Endothelial cell of umbilical vein (primary cell): Measurements from ENCODE around the gene MKKS. TPM values are rescaled to one million over a fixed set of nuclear protein-coding genes. Genes with fewer than 3 reads are reported as not detected.

Experiments used
- BruUV-seq: library from RNA; stranded (reverse); fragments of 400-500 nt; replicated peaks from 2 replicates; lab custom pipeline; 2021; lab: Mats Ljungman, UMichigan
- CTCF ChIA-PET: fragments of 300-600, 350-600 bp; sonication (Branson Sonifier 250); formaldehyde crosslinking; loops from one replicate; lab custom pipeline; 2021; ENCODE audit warnings: antibody characterized with exemption, inconsistent platforms; lab: Charles Lee
- POLR2A ChIA-PET: fragments of 300-600, 350-600 bp; sonication (Branson Sonifier 250); formaldehyde crosslinking; loops from one replicate; lab custom pipeline; 2021; ENCODE audit warnings: antibody characterized with exemption, inconsistent platforms; lab: Charles Lee
- DNase-seq: peaks from one replicate; pipeline ENCODE4 v3.0.0-alpha.2; 2011; ENCODE audit warnings: low read depth, low spot score
- FAIRE-seq: peaks from 2 replicates; lab custom pipeline; 2011; peaks lifted over from hg19 to GRCh38; lab: Jason Lieb, UNC
- H2AFZ ChIP-seq: 2 replicates; pipeline ENCODE4 v1.6.0; 2012; ENCODE audit warnings: low read depth, low read length, control low read depth, inconsistent platforms
- H3K27ac ChIP-seq: 2 replicates; pipeline ENCODE4 v1.5.1; 2011; ENCODE audit warnings: low read depth, mild to moderate bottlenecking, control low read depth, low read length, moderate library complexity; ENCODE audit not compliant: insufficient read depth
- H3K27me3 ChIP-seq, 2 experiments: 2 replicates each; pipeline versions ENCODE4 v1.6.0 to v1.6.1; 2011; ENCODE audit warnings: low read length in 2 of 2, mixed read lengths in 1 of 2; ENCODE audit not compliant: control insufficient read depth in 2 of 2, insufficient read depth in 2 of 2
- H3K36me3 ChIP-seq, 2 experiments: 2 replicates in 1 of 2; 3 replicates in 1 of 2; pipeline ENCODE4 v1.5.1; 2011; ENCODE audit warnings: low read length in 2 of 2, mild to moderate bottlenecking in 1 of 2, moderate library complexity in 1 of 2; ENCODE audit not compliant: control insufficient read depth in 2 of 2, insufficient read depth in 2 of 2; ENCODE audit errors: extremely low read depth in 1 of 2
- H3K4me1 ChIP-seq: 3 replicates; pipeline ENCODE4 v1.5.1; 2011; ENCODE audit warnings: mild to moderate bottlenecking, low read length; ENCODE audit not compliant: control insufficient read depth, insufficient read depth; ENCODE audit errors: extremely low read depth
- H3K4me2 ChIP-seq: 2 replicates; pipeline ENCODE4 v1.6.1; 2011; ENCODE audit warnings: low read length, control low read depth, mixed read lengths; ENCODE audit not compliant: insufficient read depth
- H3K4me3 ChIP-seq, 3 experiments: fragments of 200-600 bp in 1 of 3; sonication (generic), shearing (Covaris generic) in 1 of 3; replicated peaks in 1 of 3; 2 replicates each; pipeline ENCODE4 v1.5.1; 2011 to 2016; ENCODE audit warnings: control low read depth in 3 of 3, low read length in 3 of 3, mild to moderate bottlenecking in 2 of 3, inconsistent platforms in 1 of 3, low read depth in 1 of 3, moderate library complexity in 1 of 3; ENCODE audit not compliant: insufficient read depth in 1 of 3
- H3K79me2 ChIP-seq: 2 replicates; pipeline ENCODE4 v1.6.0; 2012; ENCODE audit warnings: low read length, inconsistent platforms; ENCODE audit not compliant: control insufficient read depth, insufficient read depth
- H3K9ac ChIP-seq: replicated peaks from 2 replicates; pipeline ENCODE3; 2011; ENCODE audit warnings: low read length, control low read depth; ENCODE audit not compliant: insufficient read depth; ENCODE audit errors: extremely low read depth
- H3K9me1 ChIP-seq: replicated peaks from 3 replicates; pipeline ENCODE4 v1.6.0; 2011; ENCODE audit warnings: mild to moderate bottlenecking, low read length; ENCODE audit not compliant: control insufficient read depth, insufficient read depth; ENCODE audit errors: extremely low read depth
- H3K9me3 ChIP-seq: replicated peaks from 2 replicates; pipeline ENCODE4 v1.5.1; 2012; ENCODE audit warnings: low read length, inconsistent platforms; ENCODE audit not compliant: control insufficient read depth, insufficient read depth
- H4K20me1 ChIP-seq: replicated peaks from 2 replicates; pipeline ENCODE3; 2011; ENCODE audit warnings: mild to moderate bottlenecking, low read length; ENCODE audit not compliant: control insufficient read depth, insufficient read depth; ENCODE audit errors: extremely low read depth
- CTCF ChIP-seq, 2 donors: IDR thresholded peaks; 1 replicate in 1 of 2; 2 replicates in 1 of 2; pipeline ENCODE4 v1.5.1; 2011; ENCODE audit warnings: low read length in 2 of 2, mild to moderate bottlenecking in 2 of 2, moderate library complexity in 2 of 2, control low read depth in 1 of 2, inconsistent platforms in 1 of 2, low read depth in 1 of 2; ENCODE audit not compliant: insufficient read depth in 1 of 2; ENCODE audit errors: extremely low read depth in 1 of 2
- EZH2 ChIP-seq: IDR thresholded peaks from 2 replicates; pipeline ENCODE4 v1.6.1; 2012; ENCODE audit warnings: borderline replicate concordance, low read depth, mild to moderate bottlenecking, moderate library complexity, low read length, inconsistent platforms; ENCODE audit not compliant: severe bottlenecking
- FOS ChIP-seq: IDR thresholded peaks from 2 replicates; pipeline ENCODE4 v1.6.1; 2011; ENCODE audit warnings: mild to moderate bottlenecking, low read length, moderate library complexity, borderline replicate concordance; ENCODE audit not compliant: insufficient read depth
- GATA2 ChIP-seq: IDR thresholded peaks from 2 replicates; pipeline ENCODE4 v1.7.0; 2011; ENCODE audit warnings: low read depth, mild to moderate bottlenecking, moderate library complexity, mixed read lengths, low read length; ENCODE audit not compliant: insufficient read length, insufficient read depth
- JUN ChIP-seq: IDR thresholded peaks from 2 replicates; pipeline ENCODE4 v1.6.1; 2011; ENCODE audit warnings: borderline replicate concordance, low read depth; ENCODE audit not compliant: insufficient read length, insufficient read depth
- MAX ChIP-seq: IDR thresholded peaks from 2 replicates; pipeline ENCODE4 v1.6.1; 2011; ENCODE audit not compliant: insufficient read depth, insufficient read length
- MYC ChIP-seq: IDR thresholded peaks from one replicate; pipeline ENCODE4 v1.6.1; 2011; ENCODE audit warnings: mild to moderate bottlenecking, low read depth, low read length
- POLR2A ChIP-seq: IDR thresholded peaks from 2 replicates; pipeline ENCODE4 v1.6.1; 2012; ENCODE audit warnings: low read depth, mild to moderate bottlenecking, control low read depth, low read length
- POLR2AphosphoS5 ChIP-seq: IDR thresholded peaks from 2 replicates; pipeline ENCODE4 v1.6.1; 2012; ENCODE audit warnings: low read depth, mild to moderate bottlenecking, control low read depth, low read length, moderate library complexity; ENCODE audit not compliant: insufficient read depth
- dilution Hi-C: fragments of 300-500 bp; cut with MboI; formaldehyde crosslinking; loops from one replicate; pipeline ENCODE4 v1.15.0; 2019; ENCODE audit warnings: low sequenced_read_pairs; ENCODE audit not compliant: extremely low pct_ligation_motif_present
- intact Hi-C: fragments of 100-400 bp; cut with micrococcal nuclease; formaldehyde crosslinking; loops from one replicate; pipeline ENCODE4 v1.10.0; 2022
- polyA plus RNA-seq, 4 experiments: library from polyadenylated mRNA; depleted of rRNA in 3 of 4; stranded (reverse) in 3 of 4; unstranded in 1 of 4; fragments of >200 nt; gene quantifications; 2 replicates each; pipeline versions ENCODE4 v1.2.1 to v1.2.3, GENCODE V29; 2011 to 2012; ENCODE audit warnings: missing spikeins in 1 of 4
- total RNA-seq: library from RNA; stranded (reverse); gene quantifications from 2 replicates; pipeline ENCODE4 v1.2.3, GENCODE V29; 2021

The MKKS gene
- total and polyA plus RNA-seq, 2 donors (not counting 3 experiments of a cell fraction or from before 2014, with no cell fraction given): 7.9 to 10.5 TPM

GRCh38 chr20:10478930-10479329 lies 44.9 kb upstream of the MKKS start:
- Histone ChIP-seq H3K27me3 (no peaks in the 10 kb centered on the region), H3K9ac (no peak overlapping the region), H3K4me2 (no peak overlapping the region), H3K79me2 (no peaks in the 10 kb centered on the region), H2AFZ (no peak overlapping the region), H3K4me3 (no peak overlapping the region), H3K4me1 (peaks cover 5% of the 10 kb centered on the region), H3K36me3 (no peaks in the 10 kb centered on the region), H4K20me1 (no peaks in the 10 kb centered on the region), H3K9me1 (no peaks in the 10 kb centered on the region), H3K27ac (no peak overlapping the region), H3K9me3 (no peaks in the 10 kb centered on the region)
- FAIRE-seq: no peak
- dilution Hi-C loops (no loop called here), intact Hi-C loops (no loop called here)
- DNase-seq: no peak
- TF ChIP-seq JUN: no peak
- TF ChIP-seq POLR2A: no peak
- no peak for TF ChIP-seq MYC
- no peak for TF ChIP-seq POLR2AphosphoS5
- ChIA-PET POLR2A (no interaction called here), CTCF (interaction anchor here (0.7 to 2.6 kb wide), 3 partner anchors 11 to 163 kb away, joined by 3 to 13 read pairs (median 4); no protein-coding TSS in a partner anchor)
- BruUV-seq: no TSS peak

GRCh38 chr20:10478205-10478604 lies 44.2 kb upstream of the MKKS start:
- Histone ChIP-seq H3K27ac (no peak overlapping the region), H3K4me1 (peaks cover 2% of the 10 kb centered on the region), H3K36me3 (no peaks in the 10 kb centered on the region), H3K9me3 (no peaks in the 10 kb centered on the region), H4K20me1 (no peaks in the 10 kb centered on the region), H2AFZ (no peak overlapping the region), H3K4me3 (no peak overlapping the region), H3K27me3 (no peaks in the 10 kb centered on the region), H3K79me2 (no peaks in the 10 kb centered on the region), H3K4me2 (no peak overlapping the region), H3K9ac (no peak overlapping the region), H3K9me1 (no peaks in the 10 kb centered on the region)
- CTCF ChIA-PET: interaction anchor here (0.7 to 2.3 kb wide), 5 partner anchors 10 to 1065 kb away, joined by 3 to 5 read pairs (median 4); no protein-coding TSS in a partner anchor
- dilution Hi-C loops: no loop called here
- TF ChIP-seq JUN: no peak
- no peak for TF ChIP-seq GATA2
- no peak for TF ChIP-seq EZH2
- TF ChIP-seq POLR2AphosphoS5: no peak
- no peak for TF ChIP-seq FOS
- TF ChIP-seq MYC: no peak
- no peak for TF ChIP-seq CTCF (IDR thresholded peaks at IDR 0.05; ENCODE audit: extremely low read depth in 1 of 2, insufficient read depth in 1 of 2, low read depth in 1 of 2, low read length in 2 of 2)
- TF ChIP-seq MAX: no peak
- no peak for TF ChIP-seq POLR2A
- BruUV-seq: no TSS peak
- no peak for FAIRE-seq
- no peak for DNase-seq
- intact Hi-C loops: no loop called here
- POLR2A ChIA-PET: no interaction called here
